CMK (cell line): ENCODE results near the gene SPATS2.

Experiments used
- DNase-seq: peaks from one replicate; pipeline ENCODE4 v3.0.0-alpha.2; 2010; ENCODE audit warnings: low read depth

The SPATS2 gene

DNA sequence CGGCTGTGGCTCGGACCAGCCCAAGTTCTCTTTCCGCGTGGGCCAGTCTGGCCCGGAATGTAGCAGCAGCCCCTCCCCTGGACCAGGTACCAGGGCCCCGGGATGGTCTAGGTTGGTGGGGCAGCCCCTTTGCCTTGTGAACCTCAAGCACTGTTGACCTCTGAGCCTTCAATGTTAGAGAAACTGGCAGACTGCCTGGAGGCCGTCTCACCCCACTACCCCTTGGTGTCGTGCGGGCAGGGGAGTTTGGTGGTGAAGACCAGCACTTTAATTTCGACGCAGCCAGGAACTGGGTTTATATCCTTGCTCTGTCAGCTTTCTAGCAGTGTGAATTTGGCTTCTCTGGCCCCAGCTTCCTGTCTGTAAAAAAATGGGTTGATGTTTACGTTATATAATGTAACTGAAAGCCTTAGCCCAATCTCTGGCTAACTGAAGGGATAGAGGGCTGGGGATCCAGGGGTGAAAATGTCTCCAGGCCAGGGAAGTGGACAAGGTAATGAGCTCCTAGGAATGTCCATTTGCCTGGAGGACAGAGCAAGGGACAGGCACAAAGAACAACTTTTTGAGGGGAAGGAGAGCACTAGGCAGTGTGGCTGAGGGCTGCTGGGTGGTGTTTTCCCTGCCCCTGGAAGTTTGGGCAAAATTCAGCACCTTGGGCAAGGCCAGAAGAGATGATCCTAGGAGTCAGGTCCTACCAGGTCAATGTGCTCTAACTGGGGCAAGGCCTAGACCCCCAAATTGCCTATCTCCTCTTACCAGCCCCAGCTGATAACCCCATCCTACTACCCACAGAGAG lies 189.3 kb downstream of the SPATS2 start:
- DNase-seq: no peak

DNA sequence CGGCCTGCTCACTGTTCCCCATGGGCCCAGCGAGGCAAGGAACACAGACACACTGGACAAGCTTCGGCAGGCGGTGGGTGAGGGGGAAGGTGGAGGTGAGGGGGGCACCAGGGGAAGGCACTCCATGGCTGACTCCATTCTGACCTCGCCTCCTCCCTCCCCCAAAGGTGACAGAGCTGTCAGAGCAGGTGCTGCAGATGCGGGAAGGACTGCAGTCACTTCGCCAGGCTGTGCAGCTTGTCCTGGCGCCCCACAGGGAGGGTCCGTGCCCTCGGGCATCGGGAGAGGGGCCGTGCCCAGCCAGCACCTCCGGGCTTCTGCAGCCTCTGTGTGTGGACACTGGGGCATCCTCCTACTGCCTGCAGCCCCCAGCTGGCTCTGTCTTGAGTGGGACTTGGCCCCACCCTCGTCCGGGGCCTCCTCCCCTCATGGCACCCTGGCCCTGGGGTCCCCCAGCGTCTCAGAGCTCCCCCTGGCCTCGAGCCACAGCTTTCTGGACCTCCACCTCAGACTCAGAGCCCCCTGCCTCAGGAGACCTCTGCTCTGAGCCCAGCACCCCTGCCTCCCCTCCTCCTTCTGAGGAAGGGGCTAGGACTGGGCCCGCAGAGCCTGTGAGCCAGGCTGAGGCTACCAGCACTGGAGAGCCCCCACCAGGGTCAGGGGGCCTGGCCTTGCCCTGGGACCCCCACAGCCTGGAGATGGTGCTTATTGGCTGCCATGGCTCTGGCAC lies 190.1 kb downstream of the SPATS2 start:
- DNase-seq: no peak

DNA sequence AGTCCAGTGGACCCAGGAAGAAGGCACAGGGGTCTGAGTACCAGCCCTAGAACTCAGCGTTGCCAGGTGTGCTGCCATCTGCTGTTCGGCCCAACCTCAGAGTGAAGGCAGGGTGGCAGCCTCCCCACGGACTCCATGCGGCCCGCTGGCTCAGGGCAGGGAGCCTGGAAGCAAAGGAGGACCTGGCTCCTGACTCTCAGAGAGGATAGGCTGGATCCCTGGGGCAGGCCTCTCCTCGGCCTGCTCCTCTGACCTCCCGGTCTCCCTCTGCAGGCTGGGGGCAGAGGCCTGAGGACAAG lies 190.6 kb downstream of the SPATS2 start:
- DNase-seq: no peak

DNA sequence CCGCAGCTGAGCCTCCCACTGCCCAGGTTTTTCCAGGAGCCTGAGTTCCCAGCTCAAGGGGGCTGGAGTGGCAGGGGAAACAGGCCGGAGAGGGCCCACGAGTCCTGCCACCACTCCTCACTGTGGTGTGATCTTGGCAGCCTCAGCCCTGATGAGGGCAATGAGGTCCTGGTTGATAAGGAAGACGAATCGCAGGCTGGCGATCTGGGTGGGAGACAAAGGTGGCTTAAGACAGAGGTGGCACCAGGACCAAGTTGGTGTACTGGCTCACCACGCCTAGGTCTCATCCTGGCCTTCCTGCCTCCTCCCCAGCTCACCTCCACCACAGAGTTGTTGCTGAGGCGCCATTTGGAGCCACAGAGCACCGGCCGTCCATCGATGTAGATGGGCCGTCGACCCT lies 191.3 kb downstream of the SPATS2 start:
- no peak for DNase-seq

DNA sequence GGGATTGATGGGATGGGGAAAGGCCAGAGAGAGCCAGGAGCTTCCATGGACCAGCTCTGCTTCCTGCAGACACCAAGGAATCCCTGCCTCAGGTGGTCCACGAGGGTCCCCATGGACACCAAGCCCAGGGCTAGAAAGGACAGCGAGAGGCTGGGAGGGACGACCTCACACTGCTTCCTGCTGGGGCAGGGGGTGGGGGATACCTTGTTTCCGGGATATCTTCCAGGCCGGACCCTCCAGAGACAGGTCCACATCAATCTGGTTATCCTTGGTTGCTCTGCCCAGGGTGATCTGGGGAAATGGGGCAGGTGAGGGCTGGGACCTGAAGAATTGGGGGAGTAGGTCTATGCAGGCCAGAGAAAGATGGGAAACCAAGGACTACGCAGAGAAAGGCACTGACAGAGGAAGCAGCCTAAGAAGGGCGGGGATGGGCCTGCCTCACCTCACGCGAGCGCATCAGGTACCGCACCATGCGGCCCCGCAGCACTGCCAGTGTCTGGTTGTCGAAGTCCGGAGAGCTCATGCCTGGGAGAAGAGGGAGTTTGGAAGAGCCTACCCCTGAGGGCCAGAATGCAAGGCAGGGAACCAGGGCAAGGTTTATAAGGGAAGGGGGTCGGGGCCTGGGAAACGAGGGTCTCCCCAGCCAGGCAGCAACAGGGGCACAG lies 191.9 kb downstream of the SPATS2 start:
- DNase-seq: no peak

DNA sequence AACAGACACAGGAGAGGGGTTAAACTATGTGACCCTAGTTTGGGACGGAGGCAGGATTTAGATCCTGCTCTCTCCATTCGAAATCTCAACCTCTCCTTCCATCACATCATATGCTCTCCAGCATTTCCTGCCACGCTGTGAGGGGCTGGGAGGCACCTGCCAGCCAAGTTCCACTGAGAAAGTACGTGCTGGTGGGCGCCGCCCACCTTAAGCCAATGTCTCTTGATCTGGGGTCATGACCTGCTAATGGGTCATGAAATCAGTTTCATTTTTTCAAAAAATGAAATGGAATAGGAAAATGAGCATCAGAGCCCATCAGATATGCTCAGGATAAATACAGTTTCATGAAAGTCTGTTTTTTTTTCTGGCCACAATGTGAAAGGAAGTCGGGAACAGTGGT lies 193.4 kb downstream of the SPATS2 start:
- DNase-seq: no peak

DNA sequence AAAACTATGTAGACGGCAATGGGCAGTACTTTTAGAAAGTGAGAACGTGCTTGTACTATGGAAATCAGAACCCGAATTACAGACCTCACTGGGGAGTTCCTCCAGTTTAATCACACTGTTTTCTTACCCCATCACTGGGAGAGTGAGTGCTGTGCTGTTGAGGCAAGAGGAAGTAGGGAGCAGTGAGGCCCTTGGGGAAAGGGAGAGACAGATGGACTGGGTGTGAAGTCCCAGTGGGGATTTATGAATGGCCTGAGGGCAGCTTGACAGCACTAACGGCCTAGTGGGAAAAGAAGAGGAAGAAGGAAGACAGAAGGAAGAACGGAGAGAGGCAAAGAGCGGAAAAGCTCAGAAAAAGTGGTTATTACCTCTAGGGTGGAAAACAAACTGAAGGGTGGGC lies 195.0 kb downstream of the SPATS2 start:
- DNase-seq: no peak

DNA sequence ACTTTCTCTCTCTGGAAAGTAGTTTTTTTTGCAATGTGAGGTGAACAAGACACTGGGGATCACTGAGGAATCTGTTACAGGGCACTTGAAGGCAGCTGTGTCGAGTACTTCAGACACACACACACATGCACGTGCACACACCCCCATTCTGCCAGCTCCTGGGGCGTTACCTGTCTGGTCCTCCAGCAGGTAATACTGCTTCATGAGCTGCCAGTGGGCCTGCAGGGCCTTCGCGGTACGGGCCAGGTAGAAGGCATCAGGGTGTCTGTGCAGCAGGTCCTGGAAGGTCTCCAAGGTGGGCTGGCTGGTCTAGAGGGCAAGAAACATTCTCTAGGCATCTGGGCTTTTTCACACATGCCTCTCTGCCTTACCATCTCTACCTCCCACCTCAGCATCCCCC lies 195.6 kb downstream of the SPATS2 start:
- DNase-seq: no peak

DNA sequence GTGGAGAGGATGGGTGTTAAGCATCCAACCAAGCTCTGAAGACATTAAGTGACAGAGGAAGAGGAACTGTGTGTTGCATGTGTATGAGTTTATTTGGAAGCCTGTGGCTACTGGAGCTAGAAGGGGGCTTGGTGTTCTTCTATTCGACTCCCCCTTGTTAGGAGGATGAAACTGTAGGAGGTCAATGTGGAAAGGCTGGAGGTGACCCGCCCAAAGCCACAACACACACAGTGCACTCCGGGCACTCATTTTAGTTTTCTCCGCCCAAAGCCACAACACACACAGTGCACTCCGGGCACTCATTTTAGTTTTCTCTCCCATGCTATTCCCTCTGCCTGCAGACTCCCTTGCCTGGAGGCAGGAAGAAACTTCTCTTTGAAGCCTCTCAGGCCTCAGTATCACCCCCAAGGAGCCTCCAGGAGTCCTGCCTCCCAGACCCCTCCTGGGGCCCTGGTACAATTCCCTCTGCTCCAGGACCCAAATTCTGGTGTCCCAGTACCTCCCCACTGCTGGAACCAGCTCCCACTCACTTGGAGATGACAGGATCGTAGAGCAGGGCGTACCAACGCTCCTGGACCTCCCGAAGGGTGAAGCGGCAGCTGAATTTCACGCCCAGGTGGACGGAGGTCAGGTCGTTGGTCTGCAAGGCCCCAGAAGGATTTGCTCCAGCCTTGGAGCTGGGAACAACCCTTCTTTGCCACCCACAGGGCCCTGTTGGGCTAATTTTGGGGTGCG lies 196.9 kb downstream of the SPATS2 start:
- no peak for DNase-seq

DNA sequence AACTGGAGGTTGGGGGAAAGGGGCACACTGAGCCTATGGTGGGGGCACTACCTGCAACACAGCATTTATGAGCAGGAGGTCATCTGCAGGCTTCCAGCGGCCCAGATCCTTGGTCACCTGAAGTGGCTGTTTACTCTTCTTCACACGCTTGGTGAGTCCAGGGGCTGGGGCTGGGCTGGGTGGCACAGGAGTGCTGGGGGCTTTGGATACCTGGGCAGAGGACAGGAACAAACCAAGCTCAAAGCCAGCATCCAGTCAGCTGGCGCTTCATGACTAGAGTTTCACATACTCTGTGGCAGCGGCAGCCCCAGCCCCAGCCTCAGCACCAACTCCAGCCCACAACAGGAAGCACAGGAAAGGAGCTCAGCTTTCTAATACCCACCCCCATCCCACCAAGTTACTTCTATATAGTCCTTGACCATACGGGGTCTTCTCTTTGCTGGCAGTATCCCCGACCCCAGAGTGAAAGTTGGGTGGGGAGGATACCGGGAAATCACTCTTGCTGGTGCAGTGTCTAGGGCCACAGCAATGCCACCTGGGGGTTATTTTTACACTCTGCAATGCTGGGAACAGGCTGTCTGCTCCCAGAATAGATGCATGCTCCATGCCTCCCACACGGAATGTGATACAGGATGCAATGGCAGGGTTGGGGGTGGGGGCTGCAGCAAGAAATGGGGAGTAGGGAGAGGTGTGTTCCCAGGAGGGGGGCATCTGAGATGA lies 197.6 kb downstream of the SPATS2 start:
- DNase-seq: no peak

DNA sequence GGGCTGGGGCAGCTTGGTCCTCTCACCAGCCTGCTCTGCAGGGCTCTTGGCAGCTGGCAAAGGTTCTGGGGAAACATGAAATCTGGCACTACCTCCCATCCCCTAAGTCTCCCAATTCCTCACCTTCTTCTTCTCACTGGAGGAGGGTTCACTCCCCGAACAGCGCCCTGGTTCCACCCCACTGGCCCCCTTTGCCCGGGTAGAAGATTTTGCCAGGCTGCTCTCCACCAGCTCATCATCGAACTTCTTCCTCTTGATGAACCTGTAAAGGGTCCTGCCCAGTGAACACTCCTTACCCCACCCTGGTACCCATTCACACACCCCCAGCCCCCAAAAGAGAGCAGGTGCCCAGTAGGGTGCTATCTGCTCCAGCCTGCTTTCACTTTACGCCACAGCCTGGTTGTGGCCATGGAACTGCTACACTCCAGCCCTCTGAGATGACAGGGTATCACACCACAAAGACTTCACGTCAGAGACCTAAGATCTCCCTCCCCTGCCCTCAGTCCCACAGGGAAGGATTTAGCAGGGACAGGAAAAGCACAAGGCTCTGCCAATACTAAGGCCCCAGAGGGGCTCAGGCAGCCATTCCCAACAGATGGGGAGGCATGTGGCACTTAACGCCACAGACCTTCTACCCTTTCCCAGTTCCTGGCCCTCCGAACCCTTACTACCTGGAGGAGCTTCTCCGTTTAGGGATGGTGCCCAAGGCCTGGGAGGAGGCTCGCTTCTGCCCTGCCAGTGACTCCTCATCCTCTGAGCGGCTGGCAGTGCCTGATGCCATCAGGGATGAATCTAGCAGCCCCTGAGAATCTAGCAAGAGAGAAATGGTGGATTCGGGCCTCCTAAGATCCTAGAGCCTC lies 198.4 kb downstream of the SPATS2 start:
- no peak for DNase-seq

DNA sequence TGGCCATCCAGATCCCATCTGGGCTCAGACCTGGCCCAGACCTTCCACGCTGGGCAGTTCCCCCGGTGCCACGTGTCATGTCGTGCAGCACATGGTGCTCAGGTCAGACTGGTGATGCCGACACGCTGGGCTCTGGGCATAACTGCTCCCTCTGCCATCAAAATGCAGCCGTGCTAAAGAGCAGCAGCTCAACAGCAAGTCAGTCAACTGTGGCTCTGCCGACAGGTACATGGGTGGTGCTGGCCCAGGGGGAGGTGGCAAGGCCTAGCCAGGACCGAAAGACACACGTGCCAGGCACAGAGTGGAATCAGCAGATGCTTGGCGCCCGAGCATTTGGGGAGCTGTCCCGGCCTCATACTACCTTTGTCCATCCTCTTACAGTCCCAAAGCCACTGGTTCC lies 199.1 kb downstream of the SPATS2 start:
- no peak for DNase-seq

DNA sequence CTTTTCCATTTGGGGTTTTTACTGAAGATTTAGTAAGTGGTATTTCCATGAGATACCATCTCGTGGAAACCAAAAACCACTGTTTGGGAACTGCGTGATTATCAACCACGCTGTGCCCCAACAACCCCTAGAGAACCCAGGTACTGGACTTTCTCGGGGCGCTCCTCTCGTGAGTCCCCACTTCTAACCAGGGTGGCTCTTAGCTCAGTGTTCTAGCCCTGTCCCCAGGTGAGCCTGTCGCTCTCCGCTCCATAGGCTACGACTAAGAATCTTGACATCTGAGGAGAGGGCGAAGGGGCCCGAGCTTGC lies 200.0 kb downstream of the SPATS2 start:
- DNase-seq: no peak

DNA sequence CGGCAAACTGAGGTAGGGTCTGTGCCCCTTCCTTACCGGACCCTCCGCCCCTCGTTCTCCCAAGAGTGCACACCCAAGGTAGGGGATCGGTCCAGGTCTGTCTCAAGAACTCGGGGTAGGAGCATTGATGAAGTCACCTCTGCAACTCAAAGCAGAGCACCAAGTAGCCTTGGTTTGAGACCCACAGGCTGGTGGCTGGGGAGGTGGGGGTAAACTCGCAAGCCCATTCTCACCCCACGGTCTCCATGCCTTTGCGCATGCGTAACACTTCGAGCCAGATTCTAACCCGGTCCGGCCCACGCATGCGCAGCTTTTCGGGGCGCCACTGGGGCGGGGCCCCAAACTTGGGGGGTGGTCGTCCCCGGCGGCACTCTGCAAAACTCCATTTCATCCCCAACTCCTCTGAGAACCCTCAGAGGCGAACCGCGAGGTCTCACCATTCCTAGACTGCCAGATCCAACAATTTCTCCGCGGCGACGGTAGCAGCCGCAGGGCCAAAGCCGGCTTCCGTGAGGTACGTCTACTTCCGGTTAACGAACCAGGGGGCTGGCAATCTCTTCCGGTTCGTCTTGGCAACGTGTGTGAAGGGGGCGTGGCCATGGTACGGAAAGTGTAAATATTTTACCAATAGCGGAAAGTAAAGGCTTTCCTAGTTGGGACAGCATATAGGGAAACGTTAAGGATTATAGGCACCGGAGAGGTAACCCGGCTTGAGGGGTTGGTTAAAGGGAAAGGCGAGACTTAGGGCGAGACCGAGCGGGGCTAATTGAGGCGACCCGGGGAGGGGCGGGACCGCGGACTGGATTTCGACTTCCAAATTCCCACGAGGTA lies 200.6 kb downstream of the SPATS2 start, which contains the start of gene MCRS1:
TSS of gene MCRS1 (minus strand) at position 532 of the 831 bp plus-strand sequence. CDS start 1,411 bp downstream, outside the sequence.
- peak; percentile 85 for DNase-seq

DNA sequence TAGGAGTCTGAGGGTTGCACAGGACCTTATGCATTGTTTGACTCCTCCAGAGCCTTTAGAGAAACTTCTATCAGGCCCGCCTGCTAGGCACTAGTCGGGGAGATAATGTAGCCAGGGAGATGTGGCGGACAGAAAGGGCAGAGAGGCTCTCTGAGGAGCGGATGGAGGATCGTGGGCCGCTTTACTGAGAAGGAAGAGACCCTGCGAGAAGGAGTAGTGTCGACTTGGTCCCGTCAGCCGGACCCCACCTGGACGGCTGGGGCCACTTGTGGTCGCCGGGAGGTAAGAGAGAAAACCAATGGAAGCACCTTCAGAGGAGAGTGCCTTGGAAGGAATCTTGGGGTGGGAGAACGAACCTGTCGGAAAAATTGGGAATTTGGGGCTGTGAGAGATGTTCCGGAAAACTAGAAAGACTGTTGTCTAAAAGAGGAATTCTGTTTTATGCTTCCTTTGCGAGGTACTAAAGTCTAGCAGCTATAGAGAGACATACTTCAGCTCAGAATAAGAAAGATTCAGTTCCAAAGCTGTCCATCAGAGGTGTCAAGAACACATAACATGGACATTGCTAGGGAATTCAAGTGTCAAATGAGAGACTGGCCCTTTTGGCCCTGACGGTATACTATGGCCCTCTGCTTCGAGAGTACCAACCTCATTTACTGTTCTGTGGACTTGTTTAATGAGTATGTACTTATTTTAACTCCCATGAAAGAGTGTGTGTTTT lies 201.3 kb downstream of the SPATS2 start:
- no peak for DNase-seq
